NCI-H526 treated with DMSO at 0.1 percent for 48 hours (cell line): ENCODE results near the gene AVPR1B.

Experiments used
- DNase-seq: peaks from one replicate; lab custom pipeline; 2025; lab: John Stamatoyannopoulos, UW

Gene AVPR1B, protein sequence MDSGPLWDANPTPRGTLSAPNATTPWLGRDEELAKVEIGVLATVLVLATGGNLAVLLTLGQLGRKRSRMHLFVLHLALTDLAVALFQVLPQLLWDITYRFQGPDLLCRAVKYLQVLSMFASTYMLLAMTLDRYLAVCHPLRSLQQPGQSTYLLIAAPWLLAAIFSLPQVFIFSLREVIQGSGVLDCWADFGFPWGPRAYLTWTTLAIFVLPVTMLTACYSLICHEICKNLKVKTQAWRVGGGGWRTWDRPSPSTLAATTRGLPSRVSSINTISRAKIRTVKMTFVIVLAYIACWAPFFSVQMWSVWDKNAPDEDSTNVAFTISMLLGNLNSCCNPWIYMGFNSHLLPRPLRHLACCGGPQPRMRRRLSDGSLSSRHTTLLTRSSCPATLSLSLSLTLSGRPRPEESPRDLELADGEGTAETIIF

DNA sequence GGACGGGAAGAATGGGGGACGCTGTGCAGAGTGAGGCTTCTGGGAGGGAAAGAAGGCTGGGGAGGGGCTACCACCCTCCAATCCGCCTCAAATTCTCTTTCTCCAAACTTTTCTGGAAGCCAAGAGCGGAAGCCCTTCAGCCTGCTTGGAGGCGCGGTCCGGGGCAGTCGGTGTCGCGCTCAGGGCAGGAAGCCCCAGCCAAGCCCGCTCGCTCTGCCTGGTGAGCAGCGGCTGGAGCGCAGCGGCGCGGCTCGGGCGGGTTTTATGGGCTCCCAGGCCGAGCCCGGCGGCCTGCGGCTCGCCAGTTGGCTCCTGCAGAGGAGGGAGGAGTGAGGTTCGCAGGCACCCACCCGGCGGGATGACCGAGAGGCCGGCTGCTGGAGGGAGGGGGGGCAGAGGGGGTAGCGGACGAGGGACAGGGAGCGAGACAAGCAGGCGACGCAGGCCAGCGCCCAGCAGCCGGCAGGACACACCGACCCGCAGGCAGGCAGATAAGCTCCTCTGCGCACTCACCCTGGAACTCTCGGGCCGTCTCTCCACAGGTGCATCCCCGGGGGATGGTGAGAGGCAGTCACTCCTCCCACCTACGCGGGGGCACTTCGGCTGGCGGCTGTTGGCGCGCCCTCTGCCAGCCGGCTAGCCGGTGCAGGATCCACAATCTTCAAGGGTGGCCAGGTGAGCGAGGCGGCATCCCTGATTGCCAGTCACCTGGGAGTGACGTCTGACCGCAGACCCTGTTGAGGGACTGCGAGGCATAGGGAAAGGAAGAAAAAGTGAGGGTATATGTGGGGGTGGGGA, at the start of gene AVPR1B:
Gene AVPR1B (minus strand): TSS at position 238 of the 798 bp plus-strand sequence. CDS start 498 bp downstream, outside the sequence.
- peak; percentile 32 for DNase-seq

DNA sequence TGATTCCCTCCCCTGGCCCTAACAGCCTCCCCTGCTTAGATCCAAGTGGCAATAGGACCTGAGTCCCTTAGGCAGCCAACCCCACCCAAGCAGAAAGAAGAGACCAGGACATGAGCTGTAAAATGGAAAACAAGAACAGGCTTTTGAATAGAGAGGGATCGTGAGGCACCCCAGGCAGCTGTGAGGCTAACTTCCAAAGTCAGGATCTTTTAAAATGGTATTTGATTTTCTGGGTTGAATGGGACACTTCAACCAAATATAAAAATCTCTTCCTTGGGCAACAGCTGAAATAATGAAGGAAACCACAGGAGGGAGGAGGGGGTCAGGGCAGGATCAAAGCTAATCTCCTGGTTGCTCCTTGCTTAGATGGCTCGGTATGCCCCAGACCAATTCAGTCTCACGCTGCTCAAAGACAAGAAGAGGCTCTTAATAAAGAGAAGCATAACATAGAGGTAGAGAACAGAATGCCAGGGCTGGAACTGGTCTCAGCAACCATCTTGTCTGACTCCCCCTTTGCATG, 28.6 kb upstream of the AVPR1B start:
- DNase-seq: no peak

DNA sequence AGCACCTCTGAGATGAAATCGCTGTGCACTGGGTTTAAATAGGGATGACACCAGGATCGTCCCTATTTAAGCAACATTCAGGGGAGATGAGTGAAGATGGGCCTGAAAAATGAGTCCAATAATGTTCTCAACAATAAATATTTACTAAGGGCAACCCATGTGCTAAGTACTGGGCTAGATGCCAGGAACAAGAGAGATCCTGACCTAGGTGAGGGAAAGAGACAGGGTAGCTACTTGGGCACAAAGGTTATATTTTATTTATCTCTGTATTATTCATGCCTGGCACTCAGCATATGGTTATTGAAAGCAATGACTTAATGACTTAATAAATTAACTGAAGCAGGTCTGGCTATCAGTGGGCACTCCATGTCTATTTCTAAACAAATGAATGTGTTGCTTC, 27.4 kb upstream of the AVPR1B start:
- DNase-seq: no peak

DNA sequence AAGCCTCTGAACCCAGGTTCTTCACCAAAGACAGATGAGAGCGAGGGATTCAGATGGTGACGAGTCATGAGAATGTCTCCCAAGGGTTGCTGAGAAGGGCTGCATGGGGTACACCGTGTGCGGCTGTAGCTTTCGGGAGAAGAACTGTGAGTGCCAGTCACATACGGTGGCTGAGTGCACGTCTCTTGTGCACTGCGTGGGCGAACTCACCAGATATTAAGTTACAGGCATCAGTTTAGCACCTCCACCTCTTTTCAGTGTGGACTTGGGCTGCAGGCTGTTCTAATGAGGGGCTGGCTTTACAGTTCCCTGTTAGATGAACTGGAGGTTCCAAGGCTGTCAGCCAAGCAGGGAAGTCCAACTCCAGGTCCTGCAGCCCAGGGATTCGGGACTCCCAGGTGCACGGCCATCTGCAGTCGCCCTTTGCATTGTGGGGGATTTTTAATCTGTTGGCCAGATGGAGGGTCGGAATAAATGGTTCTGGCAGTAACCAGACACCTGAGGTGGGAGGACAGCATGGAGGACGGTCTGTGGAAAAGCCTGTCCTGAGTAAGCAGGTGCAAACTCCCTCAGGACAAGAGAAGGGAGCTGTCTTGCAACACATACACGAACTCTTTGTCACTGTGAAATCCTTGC, 26.5 kb upstream of the AVPR1B start:
- no peak for DNase-seq

DNA sequence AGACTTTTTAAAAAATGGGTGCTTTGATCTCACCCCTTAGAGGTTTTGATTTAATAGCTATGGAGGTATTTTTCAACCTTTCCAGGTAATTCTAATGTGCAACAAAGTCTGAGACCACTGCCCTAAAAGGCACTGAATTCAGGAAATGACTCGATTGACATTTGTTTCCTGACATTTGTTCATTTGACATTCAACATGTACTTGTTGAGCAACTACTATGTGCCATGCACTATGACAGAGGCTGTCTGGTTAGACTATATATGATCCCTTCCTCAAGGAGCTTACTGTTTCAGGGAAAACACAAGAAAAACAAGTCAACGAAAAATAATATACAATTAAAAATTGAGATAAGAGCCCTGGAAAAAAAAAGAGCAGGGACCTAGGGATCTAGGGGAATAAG, 25.6 kb upstream of the AVPR1B start:
- DNase-seq: no peak

DNA sequence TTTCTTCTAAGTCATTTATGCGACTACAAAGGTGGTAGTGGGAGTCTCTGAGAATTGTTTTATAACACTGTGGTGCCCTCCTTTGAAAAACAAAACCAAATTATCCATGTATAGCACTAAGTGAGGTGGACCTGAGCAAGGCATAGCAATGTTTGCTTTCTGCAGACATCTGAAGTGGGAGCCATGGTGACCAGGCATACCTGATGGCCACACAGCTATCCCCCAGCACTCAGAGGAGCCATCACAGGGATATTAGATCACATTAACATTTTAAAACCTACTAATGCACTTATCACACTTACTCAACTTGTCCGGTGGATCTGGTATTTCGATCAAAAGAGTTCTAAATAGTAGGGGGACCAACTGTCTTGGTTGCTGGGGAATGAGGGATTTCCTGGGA, 24.8 kb upstream of the AVPR1B start:
- no peak for DNase-seq

DNA sequence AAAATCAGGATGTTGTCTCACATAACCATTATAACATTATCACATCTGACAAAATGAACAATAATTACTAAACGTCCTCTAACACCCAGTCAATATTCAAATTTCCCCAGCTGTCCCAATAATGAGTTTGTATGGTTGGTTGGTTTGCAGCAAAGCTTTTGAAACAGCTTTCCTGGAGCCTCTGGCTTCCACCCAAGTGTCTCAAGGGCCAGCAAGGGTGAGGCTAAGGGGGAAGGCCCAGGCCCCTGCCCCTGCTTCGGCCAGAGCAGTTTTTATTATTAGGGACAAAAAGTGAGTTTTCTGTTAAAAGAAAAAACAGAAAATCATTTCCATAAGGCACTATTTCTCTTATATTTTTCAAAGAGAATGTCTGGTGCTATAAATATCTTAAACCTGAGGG, 19.1 kb upstream of the AVPR1B start:
- DNase-seq: no peak

DNA sequence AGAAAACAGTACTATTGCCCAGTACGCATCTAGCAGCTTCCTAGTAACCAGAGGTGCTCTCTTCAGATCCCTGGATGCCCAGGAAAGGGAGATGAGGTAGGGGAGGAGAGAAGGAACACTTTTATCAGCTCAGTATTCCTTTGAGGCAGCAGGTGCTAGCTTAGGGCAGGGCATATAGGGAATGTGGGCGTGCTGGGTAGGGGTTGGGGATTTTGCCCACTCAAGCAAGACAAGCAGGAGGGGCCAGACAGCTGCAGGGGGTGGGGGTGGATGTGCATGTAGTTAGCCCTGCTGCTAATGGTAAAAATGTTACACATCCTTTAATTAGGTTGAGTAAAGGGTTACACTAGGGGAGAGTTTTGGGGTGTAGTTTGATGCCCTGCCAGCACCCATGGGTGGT, 18.1 kb upstream of the AVPR1B start:
- DNase-seq: no peak

DNA sequence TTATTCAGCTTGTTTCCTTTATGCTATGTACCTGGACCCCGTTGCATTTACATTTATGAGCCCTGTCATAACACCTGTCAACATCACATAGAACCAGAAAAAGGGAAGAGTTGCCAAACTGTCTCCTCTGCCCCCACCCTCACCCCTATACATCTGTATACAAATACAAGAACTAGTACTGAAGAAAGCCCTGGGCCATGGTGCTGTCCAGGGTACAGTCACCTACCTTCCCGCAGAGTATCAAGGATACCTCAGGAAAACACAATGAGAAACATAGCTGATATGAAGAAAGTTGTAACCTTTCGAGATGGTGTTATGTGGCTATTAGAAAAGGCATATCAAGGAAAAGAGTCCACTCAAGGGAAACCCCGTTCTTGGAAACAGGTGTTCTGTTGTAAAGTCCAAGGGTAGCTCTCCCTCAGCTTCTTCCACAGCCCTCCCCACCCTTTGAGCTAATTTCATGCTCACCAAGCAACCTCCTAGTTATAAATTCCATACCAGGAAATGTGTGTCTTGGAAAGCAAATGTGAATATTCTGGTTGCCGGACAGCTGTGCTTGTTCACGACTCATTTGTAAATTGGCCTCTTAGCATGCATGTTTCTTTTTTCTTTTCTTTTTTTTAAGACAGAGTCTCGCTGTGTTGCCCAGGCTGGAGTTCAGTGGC, 16.7 kb upstream of the AVPR1B start:
- DNase-seq: no peak

DNA sequence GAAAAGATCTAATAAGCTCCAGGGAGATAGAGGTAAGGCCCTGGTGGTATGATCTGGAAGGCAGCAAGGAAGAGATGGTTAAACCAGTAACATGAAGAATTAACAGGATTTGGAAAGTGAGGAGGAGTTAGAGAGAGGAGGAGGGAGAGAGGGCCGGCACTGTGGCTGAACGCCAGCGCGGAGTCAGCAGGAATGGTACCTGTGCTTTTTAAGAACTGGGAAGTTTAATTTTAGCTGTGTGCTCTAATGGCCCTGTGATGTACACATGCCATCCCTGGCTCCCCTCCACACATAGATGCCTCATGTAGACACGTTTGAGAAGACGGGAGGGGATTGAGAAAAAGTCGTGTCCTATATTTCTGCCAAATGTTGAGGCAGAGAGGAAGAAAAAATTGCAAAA, 13.8 kb upstream of the AVPR1B start:
- no peak for DNase-seq

DNA sequence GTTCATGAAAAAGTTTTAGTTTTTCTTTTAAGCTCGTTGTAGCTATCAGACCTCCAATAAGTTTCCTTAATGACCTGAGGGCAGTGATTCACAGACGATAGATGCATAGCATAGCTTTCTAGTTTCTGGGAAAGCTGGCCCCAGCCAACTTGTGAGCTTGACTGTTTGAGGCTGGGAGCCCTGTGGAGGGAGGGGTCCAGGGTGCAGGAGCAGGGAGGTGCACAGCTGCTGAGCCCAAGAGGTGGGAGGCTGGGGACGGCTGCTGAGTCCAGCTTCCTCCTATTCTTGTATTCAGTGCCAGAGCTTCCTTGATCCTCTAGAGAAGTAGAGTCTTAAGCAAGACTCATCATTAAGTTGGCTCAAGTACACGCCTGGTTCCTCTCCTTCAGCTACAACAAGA, 11.0 kb upstream of the AVPR1B start:
- DNase-seq: no peak

DNA sequence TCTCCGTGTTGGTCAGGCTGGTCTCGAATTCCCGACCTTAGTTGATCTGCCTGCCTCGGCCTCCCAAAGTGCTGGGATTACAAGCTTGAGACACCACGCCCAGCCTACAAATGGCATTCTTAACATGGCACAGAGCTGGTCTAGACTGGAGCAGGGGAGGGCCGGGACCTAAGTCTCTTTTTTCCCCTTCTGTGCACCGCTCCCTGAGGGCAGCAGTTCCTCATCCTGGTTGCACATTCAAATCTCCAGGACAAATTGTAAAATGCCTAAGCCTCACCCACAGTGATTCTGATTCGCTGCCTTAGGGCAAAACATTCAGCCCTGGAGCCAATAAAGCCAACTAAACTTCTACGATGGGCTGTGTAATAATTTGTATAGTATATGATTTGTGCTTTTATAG, 10.1 kb upstream of the AVPR1B start:
- no peak for DNase-seq

DNA sequence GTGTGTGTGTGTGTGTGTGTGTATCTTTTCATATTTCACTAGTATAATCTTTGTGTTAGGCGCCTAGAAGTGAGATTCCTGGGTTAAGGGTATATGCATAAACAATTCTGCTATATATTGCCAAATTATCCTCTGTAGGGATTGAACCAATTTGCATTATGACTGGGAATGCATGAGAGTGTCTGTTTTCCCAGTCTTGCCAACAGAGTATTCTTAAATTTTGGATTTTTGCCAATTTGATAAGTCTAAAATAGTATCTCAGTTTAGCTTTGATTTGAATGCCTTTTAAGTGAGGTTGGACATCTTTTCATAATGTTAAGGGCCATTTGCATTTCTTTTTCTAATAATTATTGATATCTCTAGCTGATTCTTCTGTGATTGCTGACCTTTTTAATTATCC, 8.2 kb upstream of the AVPR1B start:
- no peak for DNase-seq

DNA sequence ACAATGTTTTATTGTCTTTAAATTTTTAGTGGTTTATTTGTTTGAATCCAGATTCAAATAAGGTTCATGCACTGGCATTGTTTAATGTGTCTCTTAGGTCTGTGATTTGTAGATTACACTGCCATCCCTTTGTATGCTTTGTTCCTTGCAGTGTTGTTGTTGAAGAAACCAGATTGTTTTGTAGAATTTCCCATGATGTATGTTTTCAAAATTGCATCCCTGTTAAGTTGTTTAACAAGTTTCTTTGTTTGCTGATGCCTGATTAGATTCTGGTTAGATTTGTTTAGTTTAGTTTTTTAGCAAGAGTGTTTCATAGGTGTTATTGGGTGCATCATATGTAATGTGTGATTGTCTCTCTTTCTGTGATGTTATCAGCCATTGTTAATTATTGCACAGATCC, 5.5 kb upstream of the AVPR1B start:
- DNase-seq: no peak

DNA sequence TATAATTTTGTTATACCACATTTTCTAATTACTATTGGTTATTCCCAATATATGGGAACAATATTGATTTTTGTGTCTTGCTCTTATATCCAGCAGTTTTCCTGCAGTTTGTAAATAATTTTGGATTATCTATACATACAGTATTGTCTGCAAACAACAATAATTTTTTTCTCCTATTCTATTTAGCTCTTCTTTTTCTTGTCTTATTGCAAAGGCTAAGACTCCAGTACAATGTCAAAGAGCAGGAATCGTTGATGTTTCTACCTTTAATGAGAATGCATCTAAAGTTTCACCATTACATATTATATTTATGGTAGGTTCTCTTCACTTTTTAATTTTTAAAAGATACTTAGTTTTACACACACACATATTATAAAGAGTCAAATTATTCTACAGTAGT, 4.1 kb upstream of the AVPR1B start:
- no peak for DNase-seq

DNA sequence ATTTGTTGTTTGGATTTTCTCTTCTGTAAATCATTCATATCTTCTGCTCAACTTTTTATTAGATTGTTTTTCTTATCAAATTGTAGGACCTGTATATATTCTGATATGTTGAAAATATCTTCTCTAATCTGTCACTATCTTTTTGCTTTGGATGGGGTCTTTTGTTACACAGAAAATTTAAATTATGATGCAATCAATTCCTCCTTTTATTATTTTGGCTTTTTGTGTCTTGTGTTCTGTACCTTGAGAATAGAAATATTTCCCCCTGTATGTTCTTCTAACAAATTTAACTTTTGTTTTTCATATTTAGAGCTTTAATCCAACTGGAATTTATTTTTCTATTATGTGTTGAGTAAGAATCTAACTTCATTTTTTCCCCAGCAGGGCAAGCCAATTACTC, 3.2 kb upstream of the AVPR1B start:
- no peak for DNase-seq

DNA sequence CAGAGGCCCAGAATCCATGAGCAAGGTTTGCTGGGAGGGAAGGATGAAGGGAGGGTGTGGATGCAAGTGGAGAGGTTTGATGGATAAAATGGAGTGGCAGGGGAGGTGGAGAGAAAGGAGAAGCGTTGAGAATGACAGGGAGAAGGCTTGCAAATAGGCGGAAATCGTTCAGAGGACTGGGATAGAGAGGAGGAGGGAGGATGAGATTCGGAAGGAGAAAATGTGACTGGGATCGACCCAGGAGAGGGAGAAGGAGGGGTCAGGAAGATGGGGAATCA, 376 bp downstream of the AVPR1B start:
- no peak for DNase-seq

DNA sequence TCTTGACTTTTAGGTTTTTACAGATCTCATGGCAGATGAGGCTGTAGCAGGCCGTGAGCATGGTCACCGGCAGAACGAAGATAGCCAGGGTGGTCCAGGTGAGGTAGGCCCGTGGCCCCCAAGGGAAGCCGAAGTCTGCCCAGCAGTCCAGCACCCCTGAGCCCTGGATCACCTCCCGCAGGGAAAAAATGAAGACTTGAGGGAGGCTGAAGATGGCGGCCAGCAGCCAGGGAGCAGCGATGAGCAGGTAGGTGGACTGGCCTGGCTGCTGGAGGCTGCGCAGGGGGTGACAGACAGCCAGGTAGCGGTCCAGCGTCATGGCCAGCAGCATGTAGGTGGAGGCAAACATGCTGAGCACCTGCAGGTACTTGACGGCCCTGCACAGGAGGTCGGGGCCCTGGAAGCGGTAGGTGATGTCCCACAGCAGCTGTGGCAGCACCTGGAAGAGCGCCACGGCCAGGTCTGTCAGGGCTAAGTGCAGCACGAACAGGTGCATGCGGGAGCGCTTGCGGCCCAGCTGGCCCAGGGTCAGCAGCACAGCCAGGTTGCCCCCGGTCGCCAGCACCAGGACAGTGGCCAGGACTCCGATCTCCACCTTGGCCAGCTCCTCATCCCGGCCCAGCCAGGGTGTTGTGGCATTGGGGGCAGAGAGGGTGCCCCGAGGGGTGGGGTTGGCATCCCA, 856 bp downstream of the AVPR1B start:
- no peak for DNase-seq

DNA sequence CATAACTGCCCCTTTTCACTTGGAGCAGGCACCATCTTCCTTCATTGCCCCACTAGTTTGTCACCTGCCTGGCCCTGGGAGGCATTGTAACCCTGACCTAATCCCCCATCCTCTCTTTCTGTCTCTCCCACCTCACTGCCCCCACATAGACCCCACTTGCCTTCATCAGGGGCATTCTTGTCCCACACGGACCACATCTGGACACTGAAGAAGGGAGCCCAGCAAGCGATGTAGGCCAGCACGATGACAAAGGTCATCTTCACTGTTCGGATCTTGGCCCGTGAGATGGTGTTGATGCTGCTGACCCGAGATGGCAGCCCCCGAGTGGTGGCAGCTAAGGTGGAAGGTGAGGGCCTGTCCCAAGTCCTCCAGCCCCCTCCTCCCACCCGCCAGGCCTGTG, 1.4 kb downstream of the AVPR1B start:
- DNase-seq: no peak

DNA sequence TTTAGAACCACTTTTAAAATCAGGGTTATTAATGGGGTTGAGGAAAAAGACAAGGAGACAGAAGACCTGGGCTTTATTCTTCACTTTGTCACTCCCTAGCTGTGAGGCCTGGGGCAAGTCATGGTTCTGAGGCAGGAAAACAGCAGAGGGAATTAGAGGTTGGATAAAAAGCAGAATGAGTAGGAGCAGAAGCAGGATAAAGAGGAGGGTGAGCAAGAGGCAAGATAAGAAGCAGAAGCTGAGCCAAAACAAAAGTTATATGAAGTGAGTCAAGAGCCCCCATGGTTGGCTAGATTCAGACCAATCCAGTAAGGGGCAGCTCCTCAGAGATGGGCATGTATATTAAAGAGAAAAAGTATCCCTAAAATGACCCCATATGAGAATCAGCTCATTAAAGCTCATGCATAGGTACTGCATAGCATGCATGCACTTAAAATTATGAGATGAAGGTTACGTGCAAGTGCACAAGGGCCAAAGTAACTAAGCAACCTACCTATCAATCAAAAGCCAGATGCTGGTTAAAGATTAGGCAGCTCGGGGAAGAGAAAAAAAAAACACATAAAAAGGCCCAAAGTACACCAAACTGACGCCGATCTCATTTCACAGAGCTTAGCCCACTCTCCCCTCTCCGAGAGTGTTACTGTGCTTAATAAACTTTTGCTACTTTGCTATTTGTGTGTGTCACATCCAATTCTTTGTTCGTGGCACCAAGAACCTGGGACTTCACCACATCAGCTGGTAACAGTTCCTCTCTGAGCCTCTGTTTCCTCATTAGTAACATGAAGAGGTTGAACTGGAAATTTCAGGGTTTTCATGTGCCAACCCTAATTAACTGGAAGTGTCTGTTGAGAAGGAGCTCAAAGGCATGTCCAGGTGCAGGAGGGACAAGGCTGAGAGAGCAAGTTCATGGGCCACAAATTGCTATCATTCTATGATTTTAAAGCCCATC, 2.2 kb downstream of the AVPR1B start:
- DNase-seq: no peak
